GM23338 (cell line): ENCODE results near the gene SPATA2L. TPM values are rescaled to one million over a fixed set of nuclear protein-coding genes. Genes with fewer than 3 reads are reported as not detected.

Source experiments
- ATAC-seq: fragments of 200-7000 bp; cut with Tn5 transposase; 3 replicates; pipeline ENCODE4 v1.9.1; 2020
- DNase-seq: peaks from one replicate; pipeline ENCODE4 v3.0.0-alpha.2; 2015; ENCODE audit warnings: low spot score
- H2AFZ ChIP-seq: fragments of 200-600 bp; sonication (generic); 2 replicates; pipeline ENCODE4 v1.8.0; 2016; ENCODE audit warnings: antibody characterized with exemption, mild to moderate bottlenecking, moderate library complexity
- H3F3A ChIP-seq: fragments of 200-600 bp; sonication (generic); replicated peaks from 2 replicates; pipeline ENCODE4 v1.8.0; 2017; ENCODE audit warnings: antibody characterized with exemption, mixed run types, low read depth
- H3K27ac ChIP-seq: fragments of 200-600 bp; sonication (generic); 2 replicates; pipeline ENCODE4 v1.6.1; 2016; ENCODE audit warnings: low read depth
- H3K27me3 ChIP-seq: fragments of 200-600 bp; sonication (generic); 2 replicates; pipeline ENCODE4 v1.8.0; 2016; ENCODE audit warnings: mild to moderate bottlenecking, mixed run types, moderate library complexity; ENCODE audit not compliant: insufficient read depth
- H3K36me3 ChIP-seq: fragments of 200-600 bp; sonication (generic); 2 replicates; pipeline ENCODE4 v1.8.0; 2016; ENCODE audit warnings: mild to moderate bottlenecking; ENCODE audit not compliant: insufficient read depth
- H3K4me1 ChIP-seq: fragments of 200-600 bp; sonication (generic); 2 replicates; pipeline ENCODE4 v1.8.0; 2016; ENCODE audit warnings: mild to moderate bottlenecking, moderate library complexity; ENCODE audit not compliant: insufficient read depth
- H3K4me2 ChIP-seq: fragments of 200-600 bp; sonication (generic); 2 replicates; pipeline ENCODE4 v1.7.1; 2017; ENCODE audit warnings: mixed run types
- H3K4me3 ChIP-seq: fragments of 200-600 bp; sonication (generic); 2 replicates; pipeline ENCODE4 v1.6.1; 2016; ENCODE audit warnings: mixed run types
- H3K79me2 ChIP-seq: fragments of 200-600 bp; sonication (generic); replicated peaks from 2 replicates; pipeline ENCODE4 v1.8.0; 2017; ENCODE audit warnings: mild to moderate bottlenecking; ENCODE audit not compliant: insufficient read depth
- H3K9me2 ChIP-seq: fragments of 200-600 bp; sonication (generic); 2 replicates; pipeline ENCODE4 v1.8.0; 2017; ENCODE audit not compliant: insufficient read depth
- H4K20me1 ChIP-seq: fragments of 200-600 bp; sonication (generic); replicated peaks from 2 replicates; pipeline ENCODE4 v1.8.0; 2017; ENCODE audit warnings: mild to moderate bottlenecking; ENCODE audit not compliant: insufficient read depth
- H3K27ac Mint-ChIP-seq: 2 replicates; pipeline ENCODE4 v1.8.0; 2020; ENCODE audit warnings: inconsistent platforms, mild to moderate bottlenecking, moderate library complexity, mixed read lengths
- H3K27me3 Mint-ChIP-seq: 3 replicates; pipeline ENCODE4 v1.8.0; 2022; ENCODE audit warnings: low read depth, mild to moderate bottlenecking, moderate library complexity, mixed read lengths, inconsistent platforms; ENCODE audit not compliant: insufficient read depth, poor library complexity
- H3K36me3 Mint-ChIP-seq: 3 replicates; pipeline ENCODE4 v1.8.0; 2021; ENCODE audit warnings: low read depth, mild to moderate bottlenecking, inconsistent platforms, moderate library complexity, mixed read lengths
- H3K4me1 Mint-ChIP-seq: 3 replicates; pipeline ENCODE4 v1.8.0; 2020; ENCODE audit warnings: mild to moderate bottlenecking, inconsistent platforms, mixed read lengths
- H3K4me3 Mint-ChIP-seq: 3 replicates; pipeline ENCODE4 v1.8.0; 2021; ENCODE audit warnings: moderate library complexity, mild to moderate bottlenecking, inconsistent platforms, mixed read lengths
- H3K9me3 Mint-ChIP-seq: 3 replicates; pipeline ENCODE4 v1.8.0; 2020; ENCODE audit warnings: moderate library complexity, mild to moderate bottlenecking, inconsistent platforms, mixed read lengths
- CREB1 ChIP-seq: fragments of 250-450 bp; sonication (Bioruptor Pico); IDR thresholded peaks from 2 replicates; pipeline ENCODE4 v1.5.0; 2020; ENCODE audit warnings: low read depth, mild to moderate bottlenecking, moderate library complexity
- ETS1 ChIP-seq: IDR thresholded peaks from 2 replicates; pipeline ENCODE4 v1.6.1; 2016; ENCODE audit warnings: antibody characterized with exemption
- EZH2 ChIP-seq: fragments of 200-600 bp; sonication (generic); IDR thresholded peaks from one replicate; pipeline ENCODE4 v1.8.0; 2017; ENCODE audit warnings: antibody characterized with exemption, mild to moderate bottlenecking, low read depth; ENCODE audit not compliant: unreplicated experiment
- EZH2phosphoT487 ChIP-seq: fragments of 200-600 bp; sonication (generic); IDR thresholded peaks from one replicate; pipeline ENCODE4 v1.8.1; 2018; ENCODE audit warnings: antibody characterized with exemption; ENCODE audit not compliant: unreplicated experiment
- JUNB ChIP-seq: IDR thresholded peaks from one replicate; pipeline ENCODE4 v1.6.1; 2016; ENCODE audit warnings: antibody characterized with exemption; ENCODE audit not compliant: unreplicated experiment
- NANOG ChIP-seq: IDR thresholded peaks from 2 replicates; pipeline ENCODE4 v1.6.1; 2016; ENCODE audit warnings: antibody characterized with exemption, borderline replicate concordance
- POLR2AphosphoS5 ChIP-seq: IDR thresholded peaks from 2 replicates; pipeline ENCODE4 v1.6.1; 2016; ENCODE audit warnings: antibody characterized with exemption, low read depth
- REST ChIP-seq: IDR thresholded peaks from one replicate; pipeline ENCODE4 v1.6.1; 2018; ENCODE audit warnings: antibody characterized with exemption; ENCODE audit not compliant: unreplicated experiment
- STAT1 ChIP-seq: IDR thresholded peaks from one replicate; pipeline ENCODE4 v1.6.1; 2016; ENCODE audit warnings: antibody characterized with exemption; ENCODE audit not compliant: unreplicated experiment
- ZNF114 ChIP-seq: fragments of 250-450 bp; sonication (Bioruptor Pico); IDR thresholded peaks from 2 replicates; pipeline ENCODE4 v1.5.0; 2020; ENCODE audit warnings: mild to moderate bottlenecking, moderate library complexity
- ZNF331 ChIP-seq: fragments of 250-450 bp; sonication (Bioruptor Pico); IDR thresholded peaks from 2 replicates; pipeline ENCODE4 v1.5.0; 2020; ENCODE audit warnings: low read depth, mild to moderate bottlenecking, moderate library complexity
- ZNF462 ChIP-seq: fragments of 250-450 bp; sonication (Bioruptor Pico); IDR thresholded peaks from 2 replicates; pipeline ENCODE4 v1.5.0; 2020; ENCODE audit warnings: mild to moderate bottlenecking, moderate library complexity
- polyA plus RNA-seq: library from polyadenylated mRNA; unstranded; fragments of >200 nt; fragmentation: Nextera tagmentation; extraction: Ambion mirVana; gene quantifications from 2 replicates; pipeline ENCODE4 v1.2.1, GENCODE V29; 2016
- total RNA-seq: library from RNA; depleted of rRNA; stranded (reverse); fragments of >200 nt; shearing (Covaris generic); gene quantifications from 2 replicates; pipeline ENCODE4 v1.2.3, GENCODE V29; 2014
- TF ChIP-seq, protein P1 (sequence below), 2 experiments: fragments of 200-600 bp in 1 of 2; sonication (generic) in 1 of 2; conservative IDR thresholded peaks; 2 replicates each; pipeline versions ENCODE4 v1.5.1 to v1.6.1; 2016 to 2017; ENCODE audit warnings: antibody characterized with exemption in 2 of 2, low read depth in 2 of 2, mild to moderate bottlenecking in 2 of 2, moderate library complexity in 1 of 2

Gene SPATA2L
- total and polyA plus RNA-seq, 2 experiments from 2014 or later: 6.9 to 26.2 TPM

DNA sequence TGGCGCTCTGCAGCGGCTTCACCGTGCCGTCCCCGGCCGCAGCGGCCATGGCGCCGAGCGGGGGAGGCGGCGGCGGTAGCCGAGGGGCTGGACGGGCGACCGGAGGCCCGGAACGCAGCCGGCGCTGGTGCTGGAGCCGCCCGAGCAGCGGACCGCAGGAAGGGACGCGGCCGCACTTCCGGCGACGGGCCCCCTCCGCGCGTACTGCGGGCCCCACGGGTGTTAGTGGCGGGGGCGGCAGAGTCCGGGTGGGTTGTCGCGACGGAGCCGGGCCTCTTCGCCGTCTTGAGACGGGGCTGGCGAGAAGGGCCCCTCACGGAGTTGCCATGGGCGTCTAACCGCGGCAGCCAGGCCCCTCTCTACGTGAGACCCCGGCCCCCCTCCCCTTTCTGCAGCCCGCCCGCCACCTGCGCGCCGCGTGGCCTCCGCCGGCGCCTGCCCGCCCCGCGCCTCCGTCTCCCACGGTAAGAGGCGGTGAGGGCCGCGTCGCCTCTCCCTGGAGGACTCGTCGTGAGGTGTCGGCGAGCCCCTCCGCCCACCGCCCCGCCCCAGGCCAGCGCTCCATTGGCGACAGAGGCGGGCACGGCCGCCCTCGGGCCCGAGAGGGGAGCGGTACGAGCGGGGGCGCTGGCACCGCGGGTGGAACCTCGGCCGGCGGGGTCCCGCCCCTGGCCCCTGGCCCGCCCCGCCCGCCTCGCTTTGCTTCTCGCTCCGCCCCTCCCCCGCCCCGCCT is 19.5 kb upstream of the SPATA2L start, which contains the start of the genes VPS9D1 and ZNF276:
Gene VPS9D1, minus strand, starts transcription at position 86 of the 733 bp plus-strand sequence. Its CDS starts 37 bp downstream, at position 49.
Gene ZNF276, plus strand, starts transcription at position 725 of the 733 bp plus-strand sequence. CDS start 104 bp downstream, outside the sequence.
- H3K9me2 ChIP-seq: no peaks in the 10 kb centered on the region
- peaks cover 35% of the 10 kb centered on the region for H3F3A ChIP-seq
- H3K4me1 ChIP-seq: peaks cover 13% of the 10 kb centered on the region
- peaks cover 52% of the 10 kb centered on the region for H3K27me3 Mint-ChIP-seq
- H4K20me1 ChIP-seq: peaks cover 9% of the 10 kb centered on the region; the same call in 1 of the 2 replicates
- H3K4me3 Mint-ChIP-seq: peak within 1 kb of the TSS; percentile 82
- 0 out of 2 replicates have a peak, but pooled peaks cover 4% of the 10 kb centered on the region for H3K36me3 ChIP-seq
- DNase-seq (peak; percentile 90), ATAC-seq (peak; percentile 61)
- peaks cover 32% of the 10 kb centered on the region for H3K36me3 Mint-ChIP-seq
- no peaks in the 10 kb centered on the region; the same call in 2 of the 3 replicates for H3K9me3 Mint-ChIP-seq
- H3K79me2 ChIP-seq: no peaks in the 10 kb centered on the region
- peak within 1 kb of the TSS; percentile 93 for H3K4me2 ChIP-seq
- peak within 1 kb of the TSS; percentile 83 for H3K27ac Mint-ChIP-seq
- TF ChIP-seq, protein P1, sequence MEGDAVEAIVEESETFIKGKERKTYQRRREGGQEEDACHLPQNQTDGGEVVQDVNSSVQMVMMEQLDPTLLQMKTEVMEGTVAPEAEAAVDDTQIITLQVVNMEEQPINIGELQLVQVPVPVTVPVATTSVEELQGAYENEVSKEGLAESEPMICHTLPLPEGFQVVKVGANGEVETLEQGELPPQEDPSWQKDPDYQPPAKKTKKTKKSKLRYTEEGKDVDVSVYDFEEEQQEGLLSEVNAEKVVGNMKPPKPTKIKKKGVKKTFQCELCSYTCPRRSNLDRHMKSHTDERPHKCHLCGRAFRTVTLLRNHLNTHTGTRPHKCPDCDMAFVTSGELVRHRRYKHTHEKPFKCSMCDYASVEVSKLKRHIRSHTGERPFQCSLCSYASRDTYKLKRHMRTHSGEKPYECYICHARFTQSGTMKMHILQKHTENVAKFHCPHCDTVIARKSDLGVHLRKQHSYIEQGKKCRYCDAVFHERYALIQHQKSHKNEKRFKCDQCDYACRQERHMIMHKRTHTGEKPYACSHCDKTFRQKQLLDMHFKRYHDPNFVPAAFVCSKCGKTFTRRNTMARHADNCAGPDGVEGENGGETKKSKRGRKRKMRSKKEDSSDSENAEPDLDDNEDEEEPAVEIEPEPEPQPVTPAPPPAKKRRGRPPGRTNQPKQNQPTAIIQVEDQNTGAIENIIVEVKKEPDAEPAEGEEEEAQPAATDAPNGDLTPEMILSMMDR (conservative IDR thresholded peaks at IDR 0.05; ENCODE audit: low read depth in 2 of 2): 0 out of 4 replicates have a peak, but pooled peaks of 1 of the 2 experiments have one; percentile 1
- TF ChIP-seq EZH2phosphoT487 (no peak), ETS1 (0 out of 2 replicates have a peak, but pooled peaks have one; percentile 16), ZNF462 (CRISPR knock-in tag) (no peak), JUNB (no peak), ZNF331 (peak; percentile 13; the same call in 1 of the 2 replicates), STAT1 (no peak), CREB1 (CRISPR knock-in tag) (peak; percentile 79), ZNF114 (CRISPR knock-in tag) (peak; percentile 49; the same call in 1 of the 2 replicates), REST (no peak), NANOG (no peak), EZH2 (no peak), POLR2AphosphoS5 (peak; percentile 52)
- H2AFZ ChIP-seq: peak within 1 kb of the TSS; percentile 81; the same call in 1 of the 2 replicates
- peak within 1 kb of the TSS; percentile 77 for H3K4me3 ChIP-seq
- peaks cover 70% of the 10 kb centered on the region for H3K27me3 ChIP-seq
- no peak within 1 kb of the TSS for H3K27ac ChIP-seq
- peaks cover 18% of the 10 kb centered on the region for H3K4me1 Mint-ChIP-seq
